Lower leg skin (tissue), 3 donors: Measurements from ENCODE around the gene S100B.

ENCODE experiments used
- CTCF ChIP-seq, 3 donors: fragments of 450-650 bp; IDR thresholded peaks; one replicate each; pipeline ENCODE4 v1.5.1; 2016; ENCODE audit warnings: antibody characterized with exemption in 3 of 3, mild to moderate bottlenecking in 3 of 3, moderate library complexity in 2 of 3
- POLR2A ChIP-seq, 2 donors: fragments of 450-650 bp; IDR thresholded peaks; one replicate each; pipeline ENCODE4 v1.6.1; 2016 to 2017; ENCODE audit warnings: antibody characterized with exemption in 2 of 2, mild to moderate bottlenecking in 1 of 2, moderate library complexity in 1 of 2

- TF ChIP-seq CTCF (IDR thresholded peaks at IDR 0.05): no peak
- TF ChIP-seq POLR2A (IDR thresholded peaks at IDR 0.05): no peak
These were observed 41.8 kb downstream of the S100B start for GRCh38 chr21:46562964-46563607.
